IPS-18c (cell line): ENCODE measurements around the gene CACTIN.
"Not testable (repeated sequence)": the region's sequence is repeated elsewhere in the genome, so short reads cannot be mapped to it uniquely, and the experiment has no call there.

Experiments used
- H3K4me3 ChIP-seq: 2 replicates; pipeline ENCODE4 v1.7.0; 2013; ENCODE audit warnings: low read depth, mild to moderate bottlenecking, low read length, moderate library complexity; ENCODE audit not compliant: insufficient read depth
- H3K9me3 ChIP-seq: one replicate; pipeline ENCODE4 v1.6.1; 2013; ENCODE audit warnings: mild to moderate bottlenecking, low read length, moderate library complexity; ENCODE audit not compliant: control insufficient read depth, insufficient read depth

Gene CACTIN

DNA sequence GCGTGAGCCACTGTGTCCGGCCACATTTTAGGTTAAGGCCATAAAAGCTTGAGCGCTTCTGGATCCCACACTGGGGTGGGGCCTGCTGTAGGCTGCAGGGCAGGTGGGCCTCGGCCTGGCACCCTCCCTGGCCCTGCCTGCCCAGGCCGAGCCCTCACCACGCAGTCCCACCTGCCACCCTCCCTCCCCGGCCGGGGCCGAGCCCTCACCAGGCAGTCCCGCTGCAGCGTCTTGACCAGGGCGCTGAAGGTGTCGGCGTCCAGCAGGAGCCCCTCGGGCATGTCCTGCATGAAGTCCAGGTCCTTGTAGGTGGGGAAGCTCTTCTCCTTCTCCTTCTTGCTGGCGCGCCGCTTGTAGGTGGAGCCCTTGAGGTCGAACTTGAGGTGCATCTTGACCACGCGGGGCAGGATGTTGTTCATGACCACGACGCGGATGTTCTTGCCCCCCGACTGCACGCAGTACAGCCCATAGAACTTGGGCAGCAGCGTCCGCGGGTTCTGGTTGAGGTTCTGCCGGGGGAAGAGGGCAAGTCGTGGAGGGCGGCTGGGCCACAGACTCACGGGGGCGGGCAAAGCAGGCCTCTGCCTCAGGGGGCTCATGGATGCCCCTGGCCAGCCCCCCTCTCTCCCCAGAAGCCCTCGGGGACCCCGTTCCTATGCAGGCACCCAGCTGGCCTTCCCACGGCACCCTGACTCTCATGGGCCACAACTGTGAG lies 26.6 kb upstream of the CACTIN start:
- no peak overlapping the region for H3K4me3 ChIP-seq
- no peaks in the 10 kb centered on the region for H3K9me3 ChIP-seq

GRCh38 chr19:3652422-3652821 lies 25.8 kb upstream of the CACTIN start:
- Histone ChIP-seq H3K4me3 (no peak overlapping the region), H3K9me3 (no peaks in the 10 kb centered on the region)

DNA sequence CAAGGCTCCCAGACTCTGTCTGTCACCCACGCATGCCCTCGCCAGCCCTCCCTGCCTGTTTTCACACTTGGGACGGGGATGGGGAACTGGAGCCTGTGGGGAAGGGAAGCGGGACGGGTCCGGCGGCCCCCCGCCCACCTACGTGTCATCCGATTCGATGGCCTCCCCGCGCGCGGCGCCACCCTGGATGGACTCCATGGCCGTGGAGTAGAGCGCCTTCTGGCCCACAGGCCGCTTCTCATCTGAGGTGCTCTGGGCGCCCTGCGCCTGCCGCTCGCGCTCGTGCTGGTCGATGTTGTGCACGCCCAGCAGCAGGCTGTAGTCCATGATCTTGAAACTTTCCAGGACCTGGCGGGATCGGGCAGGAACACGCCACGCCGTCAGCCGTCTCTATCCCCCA lies 25.1 kb upstream of the CACTIN start:
- Histone ChIP-seq H3K4me3 (no peak overlapping the region), H3K9me3 (no peaks in the 10 kb centered on the region)

DNA sequence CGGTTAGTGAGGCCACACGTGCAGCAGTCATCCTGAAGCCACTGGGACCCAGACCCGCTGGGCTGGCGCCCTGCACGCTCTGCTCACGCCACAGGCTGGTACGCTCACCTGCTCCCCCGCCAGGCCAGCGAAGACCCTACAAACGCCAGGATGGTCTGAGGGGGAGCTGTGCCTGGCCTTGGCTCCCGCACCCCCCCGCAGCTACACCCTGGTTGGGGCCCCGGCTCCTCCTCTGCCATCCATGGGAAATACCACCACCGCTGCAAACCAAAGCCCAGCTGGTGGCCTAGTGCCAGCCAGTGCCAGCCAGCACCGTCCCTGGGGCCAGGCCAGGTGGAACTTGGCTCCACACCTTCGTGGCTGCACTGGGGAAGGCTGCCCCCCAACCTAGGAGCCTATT lies 23.3 kb upstream of the CACTIN start:
- H3K9me3 ChIP-seq = no peaks in the 10 kb centered on the region
- no peak overlapping the region for H3K4me3 ChIP-seq

DNA sequence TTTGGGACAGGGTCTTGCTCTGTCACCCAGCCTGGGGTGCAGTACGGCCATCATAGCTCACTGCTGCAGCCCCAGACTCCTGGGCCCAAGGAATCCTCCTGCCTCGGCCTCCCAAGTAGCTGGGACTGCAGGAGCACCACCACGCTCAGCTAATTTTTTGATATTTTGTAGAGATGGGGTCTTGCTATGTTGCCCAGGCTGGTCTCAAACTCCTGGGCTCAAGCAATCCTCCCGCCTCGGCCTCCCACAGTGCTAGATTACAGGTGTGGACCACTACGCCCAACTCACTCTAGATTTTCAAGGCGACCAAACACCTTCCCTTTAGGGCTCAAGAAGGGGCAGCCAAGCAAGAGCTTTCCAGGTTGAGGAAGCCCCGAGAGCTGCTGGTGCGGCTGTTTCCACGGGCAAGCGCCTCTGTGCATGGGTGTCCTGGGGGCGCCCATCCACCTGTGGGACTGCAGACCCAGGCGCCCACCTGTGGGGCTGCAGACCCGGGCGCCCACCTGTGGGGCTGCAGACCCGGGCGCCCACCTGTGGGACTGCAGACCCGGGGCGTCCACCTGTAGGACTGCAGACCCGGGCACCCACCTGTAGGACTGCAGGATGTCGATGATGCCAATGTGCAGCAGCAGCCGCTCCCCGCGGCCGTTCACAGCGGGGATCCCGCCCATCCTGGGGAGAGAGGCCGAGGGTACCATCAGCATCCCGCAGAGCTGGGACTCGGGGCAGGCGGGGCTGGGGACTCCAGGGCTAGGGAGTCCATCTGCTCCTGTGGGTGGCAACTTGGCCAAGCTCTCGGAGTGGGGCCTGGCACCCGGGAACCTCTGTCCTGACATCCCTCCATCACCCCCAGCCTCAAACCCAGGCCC lies 21.7 kb upstream of the CACTIN start:
- Histone ChIP-seq H3K4me3 (no peak overlapping the region), H3K9me3 (no peaks in the 10 kb centered on the region)

DNA sequence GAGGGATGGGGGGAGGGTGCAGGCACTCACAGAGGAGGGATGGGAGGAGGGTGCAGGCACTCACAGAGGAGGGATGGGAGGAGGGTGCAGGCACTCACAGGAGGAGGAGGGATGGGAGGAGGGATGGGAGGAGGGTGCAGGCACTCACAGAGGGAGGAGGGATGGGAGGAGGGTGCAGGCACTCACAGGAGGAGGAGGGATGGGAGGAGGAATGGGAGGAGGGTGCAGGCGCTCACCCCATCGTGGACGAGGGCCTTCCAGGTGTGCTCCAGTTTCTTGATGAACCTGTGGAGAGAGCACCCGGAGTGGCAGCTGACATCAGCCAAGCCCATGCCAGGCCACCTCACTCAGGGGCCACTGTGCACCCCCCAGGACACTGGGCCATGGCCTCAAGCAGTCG lies 20.5 kb upstream of the CACTIN start:
- not testable (repeated sequence) for H3K4me3 ChIP-seq, H3K9me3 ChIP-seq

GRCh38 chr19:3646336-3647092 lies 19.9 kb upstream of the CACTIN start:
- no peak overlapping the region for H3K4me3 ChIP-seq
- H3K9me3 ChIP-seq = no peaks in the 10 kb centered on the region

DNA sequence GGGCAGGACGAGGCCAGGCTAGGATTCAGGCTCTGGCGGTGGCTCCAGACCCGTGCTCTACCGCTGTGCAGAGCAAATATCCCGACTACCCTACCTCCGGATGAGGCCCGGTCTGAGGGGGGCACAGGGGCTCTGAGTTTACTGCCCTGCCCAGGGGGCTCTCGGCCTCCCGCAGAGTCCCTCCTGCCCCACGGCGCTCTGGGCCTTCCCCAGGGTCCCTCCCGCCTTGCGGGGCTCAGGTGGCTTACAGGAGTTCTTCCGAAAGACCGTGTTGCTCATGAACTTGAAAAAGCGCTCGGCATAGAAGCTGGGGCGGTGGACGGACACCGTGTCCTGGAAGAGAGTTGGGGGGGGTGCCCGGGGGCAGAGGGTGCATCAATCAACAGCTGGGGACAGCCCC lies 19.1 kb upstream of the CACTIN start:
- H3K4me3 ChIP-seq = no peak overlapping the region
- no peaks in the 10 kb centered on the region for H3K9me3 ChIP-seq

DNA sequence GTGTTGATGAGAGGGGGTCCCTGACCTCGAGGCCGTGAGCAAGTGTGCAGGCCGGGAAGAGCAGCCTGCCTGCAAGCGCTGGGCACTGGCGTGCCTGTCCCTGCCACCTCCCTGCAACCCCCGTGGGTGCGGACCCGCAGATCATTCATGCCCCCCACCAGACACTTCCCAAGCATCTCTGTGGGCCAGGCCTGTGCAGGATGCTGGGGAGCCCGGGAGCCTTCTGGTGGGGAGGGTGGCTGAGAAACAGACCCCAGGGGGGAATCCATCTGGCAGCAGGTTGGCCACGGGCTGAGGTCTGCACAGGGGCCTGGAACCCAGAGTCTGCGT lies 18.4 kb upstream of the CACTIN start:
- no peaks in the 10 kb centered on the region for H3K9me3 ChIP-seq

DNA sequence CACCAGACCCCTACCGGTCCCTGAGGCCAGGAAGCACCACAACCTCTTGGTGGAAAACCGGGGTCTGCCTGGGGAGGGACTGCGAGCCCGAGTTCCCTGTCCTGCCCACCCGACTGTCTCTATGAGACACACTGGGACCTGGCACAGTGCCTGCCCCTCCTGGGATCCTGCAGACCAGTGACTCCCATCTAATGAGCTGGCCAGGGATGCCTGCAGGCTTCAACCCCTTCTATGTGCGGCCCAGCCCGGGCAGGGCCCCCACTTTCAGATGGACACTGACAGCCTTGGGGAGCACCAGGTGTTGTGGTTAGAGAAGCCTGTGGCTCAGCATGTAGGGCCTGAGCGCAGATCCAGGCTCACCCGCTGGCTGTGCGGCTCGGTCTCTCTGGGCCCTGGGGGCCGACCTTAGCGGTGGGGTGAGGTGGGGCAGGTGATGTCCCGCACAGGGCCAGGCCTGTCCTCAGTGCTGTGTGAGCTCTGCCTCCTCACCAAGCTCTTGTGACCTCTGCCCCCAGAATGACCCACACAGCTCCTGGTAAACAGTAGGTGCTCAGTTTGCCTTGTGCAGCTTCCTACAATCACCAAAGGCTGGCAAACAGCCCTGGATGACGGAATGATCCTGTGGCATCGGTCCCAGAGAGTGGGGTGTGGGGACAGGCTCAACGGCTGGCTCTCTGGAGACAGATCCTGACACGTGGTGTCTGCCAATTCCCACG lies 17.9 kb upstream of the CACTIN start:
- Histone ChIP-seq H3K4me3 (no peak overlapping the region), H3K9me3 (no peaks in the 10 kb centered on the region)

More for the DNA sequence above, 18.4 kb upstream of the CACTIN start:
- H3K4me3 ChIP-seq = no peak overlapping the region

DNA sequence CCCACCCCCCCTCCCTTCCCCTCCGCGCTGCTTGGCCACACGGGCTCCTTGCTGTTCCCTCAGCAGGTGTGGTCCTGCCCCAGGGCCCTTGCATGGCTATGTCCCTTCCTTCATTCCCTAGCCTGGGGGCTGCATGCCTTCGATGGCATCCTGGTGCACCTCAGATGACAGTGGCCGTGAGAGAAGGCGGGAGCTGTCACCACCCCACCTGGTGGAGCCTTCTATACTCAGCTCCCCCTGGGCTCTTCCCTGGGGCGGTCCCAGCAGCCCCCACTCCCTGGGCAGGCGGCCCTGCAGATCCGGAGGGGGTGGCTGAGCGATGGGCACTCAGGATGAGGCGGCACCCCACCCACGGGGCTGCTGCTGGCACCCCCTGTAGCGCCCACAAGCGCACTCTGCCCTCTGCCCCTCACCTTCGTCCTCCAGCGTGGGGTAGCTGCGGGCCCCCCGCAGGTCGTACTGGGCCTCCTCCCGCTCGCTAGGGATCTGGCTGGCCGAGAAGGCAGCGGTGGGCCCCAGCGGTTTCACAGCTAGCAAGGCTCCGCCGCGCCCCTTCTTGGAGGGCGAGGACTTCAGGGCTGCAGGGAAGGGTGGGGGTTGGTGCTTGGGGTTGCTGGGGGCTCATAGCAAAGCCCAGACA lies 17.2 kb upstream of the CACTIN start:
- Histone ChIP-seq H3K4me3 (no peak overlapping the region), H3K9me3 (no peaks in the 10 kb centered on the region)

GRCh38 chr19:3642987-3643673 lies 16.5 kb upstream of the CACTIN start:
- no peaks in the 10 kb centered on the region for H3K9me3 ChIP-seq
- no peak overlapping the region for H3K4me3 ChIP-seq

- Histone ChIP-seq H3K9me3 (no peaks in the 10 kb centered on the region), H3K4me3 (no peak overlapping the region)
These were observed 15.7 kb upstream of the CACTIN start for GRCh38 chr19:3642296-3642695.

- Histone ChIP-seq H3K9me3 (no peaks in the 10 kb centered on the region), H3K4me3 (no peak overlapping the region)
These were observed 15.1 kb upstream of the CACTIN start for GRCh38 chr19:3641515-3642269.

- H3K4me3 ChIP-seq = no peak overlapping the region
- no peaks in the 10 kb centered on the region for H3K9me3 ChIP-seq
These were observed 12.9 kb upstream of the CACTIN start for GRCh38 chr19:3639479-3639878.
